ENCODE results near the gene ARL15.

ARL15 gene

GRCh38 chr5:54257366-54258118 is 52.8 kb downstream of the ARL15 start:
- DNase-seq: no peak
- WGBS (ENCODE audit: extremely low coverage, insufficient coverage, insufficient read length): no CpG with 5 or more reads among the region's 6 CpGs

DNA sequence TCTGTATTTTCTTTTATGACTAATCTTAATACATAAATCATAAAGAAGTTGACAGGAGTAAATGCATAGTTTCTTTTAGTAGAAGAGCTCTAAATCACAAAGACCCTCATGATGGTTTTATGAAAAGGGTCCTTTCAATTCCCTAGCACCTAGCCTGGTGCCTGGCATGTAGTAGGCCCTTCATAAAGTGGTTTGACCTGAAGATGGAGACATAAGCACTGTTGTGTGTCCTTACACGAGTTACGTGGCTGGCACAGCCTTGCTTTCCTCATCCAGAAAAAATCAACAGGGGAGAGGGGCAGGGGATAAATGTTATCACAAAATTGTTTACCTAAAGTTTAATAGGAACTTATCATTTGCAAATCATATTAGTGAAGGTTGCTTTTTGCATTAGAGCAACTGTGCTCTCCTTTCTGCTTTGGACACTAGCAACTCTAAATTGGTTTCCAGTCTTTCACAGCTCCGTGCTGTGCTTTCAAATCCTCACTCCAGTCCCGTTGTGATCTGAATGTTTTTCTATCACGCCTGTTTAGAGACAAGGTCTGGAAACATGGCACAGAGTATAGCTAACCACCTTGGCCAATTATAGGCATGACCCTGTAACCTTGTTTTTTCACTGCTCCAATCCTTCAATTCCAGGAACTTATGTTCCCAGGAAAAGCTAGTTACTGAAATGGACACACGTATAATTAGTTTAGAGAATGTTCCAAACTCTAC is 55.7 kb downstream of the ARL15 start:
- no peak overlapping the region for H3K4me3 ChIP-seq (ENCODE audit: low read depth, low read length)

More at GRCh38 chr5:54257366-54258118, 52.8 kb downstream of the ARL15 start:
- H3K4me3 ChIP-seq (ENCODE audit: low read depth, low read length): no peak overlapping the region
- H4K12ac ChIP-seq (ENCODE audit: low read depth, low read length): no peak overlapping the region
- no peak overlapping the region for H3K18ac ChIP-seq (ENCODE audit: low read length)
- no peak overlapping the region for H4K8ac ChIP-seq (ENCODE audit: low read depth, low read length)
- H3K27me3 ChIP-seq (ENCODE audit: insufficient read depth, low read length): no peaks in the 10 kb centered on the region
- no peak overlapping the region for H3K4ac ChIP-seq (ENCODE audit: low read depth, low read length)
- H3K4me2 ChIP-seq (ENCODE audit: low read length): no peak overlapping the region
- H2AK5ac ChIP-seq (ENCODE audit: low read length): no peak overlapping the region
- no peak overlapping the region for H2BK120ac ChIP-seq (ENCODE audit: insufficient read depth, low read length, poor library complexity)
- peaks cover 3% of the 10 kb centered on the region for H3K79me2 ChIP-seq (ENCODE audit: control insufficient read depth, insufficient read depth, low read length, poor library complexity)
- no peaks in the 10 kb centered on the region for H3K36me3 ChIP-seq (ENCODE audit: control insufficient read depth in 1 of 2, insufficient read depth in 2 of 2, low read length in 2 of 2)
- H3K4me1 ChIP-seq (ENCODE audit: control insufficient read depth in 1 of 2, insufficient read depth in 2 of 2, low read length in 2 of 2): peaks cover 4 to 6% of the 10 kb centered on the region in 2 experiments
- no peak overlapping the region for H2BK5ac ChIP-seq (ENCODE audit: low read depth, low read length, poor library complexity)
- H3K9ac ChIP-seq (ENCODE audit: low read length): no peak overlapping the region
- H2AFZ ChIP-seq (ENCODE audit: insufficient read depth, low read length, poor library complexity): no peak overlapping the region
- H3K14ac ChIP-seq (ENCODE audit: low read length): no peak overlapping the region
- H2BK12ac ChIP-seq (ENCODE audit: low read length): no peak overlapping the region
- H4K91ac ChIP-seq (ENCODE audit: low read depth, low read length): no peak overlapping the region
- no peak overlapping the region for H3K23ac ChIP-seq (ENCODE audit: low read length)
- H3K79me1 ChIP-seq (ENCODE audit: low read length): no peaks in the 10 kb centered on the region
- no peak overlapping the region for H3K27ac ChIP-seq (ENCODE audit: low read depth, low read length)
- no peaks in the 10 kb centered on the region for H3K9me3 ChIP-seq (ENCODE audit: insufficient read depth, low read depth, low read length)

DNA sequence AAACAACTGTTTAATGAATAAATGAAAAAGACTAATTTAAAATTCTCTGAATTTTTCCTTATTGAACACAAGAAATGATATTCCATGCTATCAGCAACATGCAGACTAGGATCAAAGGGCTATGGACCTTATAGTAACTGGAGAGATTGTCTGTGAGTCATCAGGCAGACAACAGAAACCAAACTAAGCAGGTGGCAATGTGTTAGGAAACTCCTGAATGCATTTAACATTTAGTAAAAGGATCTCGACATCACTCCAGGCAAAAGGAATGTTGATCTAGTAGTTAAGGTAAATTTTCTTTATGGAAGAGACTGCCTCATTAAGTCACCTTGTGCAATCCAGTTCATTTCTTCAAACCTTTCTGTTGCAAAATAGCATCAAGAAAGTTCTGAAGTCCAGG is 58.4 kb downstream of the ARL15 start:
- no peak overlapping the region for H3K27ac ChIP-seq (ENCODE audit: low read depth, low read length)
- no peak overlapping the region for H4K91ac ChIP-seq (ENCODE audit: low read depth, low read length)
- peaks cover 0 to 4% of the 10 kb centered on the region in 2 experiments for H3K4me1 ChIP-seq (ENCODE audit: control insufficient read depth in 1 of 2, insufficient read depth in 2 of 2, low read length in 2 of 2)
- no peak overlapping the region for H3K9ac ChIP-seq (ENCODE audit: low read length)
- no peaks in the 10 kb centered on the region for H3K9me3 ChIP-seq (ENCODE audit: insufficient read depth, low read depth, low read length)
- WGBS (ENCODE audit: extremely low coverage, insufficient coverage, insufficient read length): no CpG with 5 or more reads among the region's 1 CpG
- H3K23ac ChIP-seq (ENCODE audit: low read length): no peak overlapping the region
- H2AK5ac ChIP-seq (ENCODE audit: low read length): no peak overlapping the region
- DNase-seq: peak; percentile 77 to 94
- H3K79me2 ChIP-seq (ENCODE audit: control insufficient read depth, insufficient read depth, low read length, poor library complexity): peaks cover 3% of the 10 kb centered on the region
- no peaks in the 10 kb centered on the region for H3K36me3 ChIP-seq (ENCODE audit: control insufficient read depth in 1 of 2, insufficient read depth in 2 of 2, low read length in 2 of 2)
- no peak overlapping the region for H3K4ac ChIP-seq (ENCODE audit: low read depth, low read length)
- H3K4me3 ChIP-seq (ENCODE audit: low read depth, low read length): no peak overlapping the region
- no peak overlapping the region for H3K18ac ChIP-seq (ENCODE audit: low read length)
- no peak overlapping the region for H2BK5ac ChIP-seq (ENCODE audit: low read depth, low read length, poor library complexity)
- H3K79me1 ChIP-seq (ENCODE audit: low read length): peaks cover 2% of the 10 kb centered on the region
- no peak overlapping the region for H2BK12ac ChIP-seq (ENCODE audit: low read length)
- H3K4me2 ChIP-seq (ENCODE audit: low read length): no peak overlapping the region
- H2BK120ac ChIP-seq (ENCODE audit: insufficient read depth, low read length, poor library complexity): no peak overlapping the region
- no peak overlapping the region for H4K8ac ChIP-seq (ENCODE audit: low read depth, low read length)
- H3K27me3 ChIP-seq (ENCODE audit: insufficient read depth, low read length): no peaks in the 10 kb centered on the region
- H3K14ac ChIP-seq (ENCODE audit: low read length): no peak overlapping the region
- H2AFZ ChIP-seq (ENCODE audit: insufficient read depth, low read length, poor library complexity): no peak overlapping the region
- no peak overlapping the region for H4K12ac ChIP-seq (ENCODE audit: low read depth, low read length)

More for the DNA sequence above, 55.7 kb downstream of the ARL15 start:
- Histone ChIP-seq H2AFZ (ENCODE audit: insufficient read depth, low read length, poor library complexity) (no peak overlapping the region), H3K27me3 (ENCODE audit: insufficient read depth, low read length) (no peaks in the 10 kb centered on the region), H2BK12ac (ENCODE audit: low read length) (no peak overlapping the region), H3K9ac (ENCODE audit: low read length) (no peak overlapping the region), H4K12ac (ENCODE audit: low read depth, low read length) (no peak overlapping the region), H4K91ac (ENCODE audit: low read depth, low read length) (no peak overlapping the region), H3K14ac (ENCODE audit: low read length) (no peak overlapping the region), H3K4me2 (ENCODE audit: low read length) (no peak overlapping the region), H3K4ac (ENCODE audit: low read depth, low read length) (no peak overlapping the region), H2AK5ac (ENCODE audit: low read length) (no peak overlapping the region), H4K8ac (ENCODE audit: low read depth, low read length) (no peak overlapping the region), H3K9me3 (ENCODE audit: insufficient read depth, low read depth, low read length) (no peaks in the 10 kb centered on the region), H2BK5ac (ENCODE audit: low read depth, low read length, poor library complexity) (no peak overlapping the region), H3K23ac (ENCODE audit: low read length) (no peak overlapping the region), H3K36me3 (ENCODE audit: control insufficient read depth in 1 of 2, insufficient read depth in 2 of 2, low read length in 2 of 2) (no peaks in the 10 kb centered on the region), H3K79me1 (ENCODE audit: low read length) (peaks cover 2% of the 10 kb centered on the region), H3K27ac (ENCODE audit: low read depth, low read length) (no peak overlapping the region), H3K79me2 (ENCODE audit: control insufficient read depth, insufficient read depth, low read length, poor library complexity) (peaks cover 3% of the 10 kb centered on the region), H2BK120ac (ENCODE audit: insufficient read depth, low read length, poor library complexity) (no peak overlapping the region), H3K4me1 (ENCODE audit: control insufficient read depth in 1 of 2, insufficient read depth in 2 of 2, low read length in 2 of 2) (peaks cover 4 to 9% of the 10 kb centered on the region in 2 experiments), H3K18ac (ENCODE audit: low read length) (no peak overlapping the region)
- no peak for DNase-seq
- no CpG with 5 or more reads among the region's 6 CpGs for WGBS (ENCODE audit: extremely low coverage, insufficient coverage, insufficient read length)

- Histone ChIP-seq H2BK120ac (ENCODE audit: insufficient read depth, low read length, poor library complexity) (no peak overlapping the region), H2BK12ac (ENCODE audit: low read length) (no peak overlapping the region), H3K79me2 (ENCODE audit: control insufficient read depth, insufficient read depth, low read length, poor library complexity) (peaks cover 3% of the 10 kb centered on the region), H3K36me3 (ENCODE audit: control insufficient read depth in 1 of 2, insufficient read depth in 2 of 2, low read length in 2 of 2) (no peaks in the 10 kb centered on the region), H4K91ac (ENCODE audit: low read depth, low read length) (no peak overlapping the region), H3K27ac (ENCODE audit: low read depth, low read length) (no peak overlapping the region), H3K4me1 (ENCODE audit: control insufficient read depth in 1 of 2, insufficient read depth in 2 of 2, low read length in 2 of 2) (peaks cover 0 to 4% of the 10 kb centered on the region in 2 experiments), H2AK5ac (ENCODE audit: low read length) (no peak overlapping the region), H4K12ac (ENCODE audit: low read depth, low read length) (no peak overlapping the region), H4K8ac (ENCODE audit: low read depth, low read length) (no peak overlapping the region), H3K14ac (ENCODE audit: low read length) (no peak overlapping the region), H3K4me2 (ENCODE audit: low read length) (no peak overlapping the region), H3K23ac (ENCODE audit: low read length) (no peak overlapping the region), H3K4me3 (ENCODE audit: low read depth, low read length) (no peak overlapping the region), H3K9me3 (ENCODE audit: insufficient read depth, low read depth, low read length) (no peaks in the 10 kb centered on the region), H2AFZ (ENCODE audit: insufficient read depth, low read length, poor library complexity) (no peak overlapping the region), H3K9ac (ENCODE audit: low read length) (no peak overlapping the region), H3K27me3 (ENCODE audit: insufficient read depth, low read length) (no peaks in the 10 kb centered on the region), H3K4ac (ENCODE audit: low read depth, low read length) (no peak overlapping the region), H3K79me1 (ENCODE audit: low read length) (peaks cover 2% of the 10 kb centered on the region), H2BK5ac (ENCODE audit: low read depth, low read length, poor library complexity) (no peak overlapping the region), H3K18ac (ENCODE audit: low read length) (no peak overlapping the region)
- DNase-seq: no peak
- no CpG with 5 or more reads among the region's 4 CpGs for WGBS (ENCODE audit: extremely low coverage, insufficient coverage, insufficient read length)
Measured at GRCh38 chr5:54249210-54250028, 61.0 kb downstream of the ARL15 start.

Data from trophoblast cell (in vitro differentiated cells and primary cell).